Activated CD4-positive, alpha-beta T cell treated with anti-CD3 and anti-CD28 coated beads, Interleukin-2, amount 10 ng/mL, durations not matched to agents 7 days and 5 days (primary cell): ENCODE data around the gene HYAL1. TPM values are rescaled to one million over a fixed set of nuclear protein-coding genes. Genes with fewer than 3 reads are reported as not detected.
"Not testable (repeated sequence)": the region's sequence is repeated elsewhere in the genome, so short reads cannot be mapped to it uniquely, and the experiment has no call there.

Experiments
- CTCF ChIA-PET: fragments of 350-600 bp; sonication (Branson Sonifier 250); formaldehyde crosslinking; loops from one replicate; lab custom pipeline; 2021; ENCODE audit warnings: antibody characterized with exemption; lab: Charles Lee
- POLR2A ChIA-PET: fragments of 350-600 bp; sonication (Branson Sonifier 250); formaldehyde crosslinking; loops from one replicate; lab custom pipeline; 2021; ENCODE audit warnings: antibody characterized with exemption; lab: Charles Lee
- DNase-seq: peaks from one replicate; pipeline ENCODE4 v3.0.0-alpha.2; 2020
- H3K27ac Mint-ChIP-seq: one replicate; pipeline ENCODE4 v1.8.0; 2021; ENCODE audit warnings: mild to moderate bottlenecking, moderate library complexity, mixed read lengths
- H3K27me3 Mint-ChIP-seq: one replicate; pipeline ENCODE4 v1.8.0; 2021; ENCODE audit warnings: mixed read lengths
- H3K36me3 Mint-ChIP-seq: one replicate; pipeline ENCODE4 v1.8.0; 2021; ENCODE audit warnings: low read depth, mixed read lengths
- H3K4me1 Mint-ChIP-seq: one replicate; pipeline ENCODE4 v1.8.0; 2021; ENCODE audit warnings: mixed read lengths
- H3K4me3 Mint-ChIP-seq: one replicate; pipeline ENCODE4 v1.8.0; 2021; ENCODE audit warnings: mild to moderate bottlenecking, moderate library complexity, mixed read lengths
- H3K9me3 Mint-ChIP-seq: one replicate; pipeline ENCODE4 v1.8.0; 2021; ENCODE audit warnings: mixed read lengths
- total RNA-seq, 2 experiments: library from RNA; stranded (reverse); gene quantifications; one replicate each; pipeline ENCODE4 v1.2.3, GENCODE V29; 2021

The HYAL1 gene
- total RNA-seq, 2 experiments from 2014 or later = 0.07 TPM; not detected in 1

GRCh38 chr3:50272911-50273688 is 30.3 kb downstream of the HYAL1 start:
- Mint-ChIP-seq H3K27me3 (peaks cover 44% of the 10 kb centered on the region), H3K36me3 (no peaks in the 10 kb centered on the region), H3K9me3 (no peaks in the 10 kb centered on the region), H3K4me3 (peak overlapping the region; percentile 54), H3K4me1 (peaks cover 35% of the 10 kb centered on the region), H3K27ac (peak overlapping the region; percentile 26)
- CTCF ChIA-PET = interaction anchor here (0.6 to 2.9 kb wide), 8 partner anchors 9 to 1070 kb away, joined by 3 to 23 read pairs (median 4); no protein-coding TSS in a partner anchor
- peak; percentile 87 for DNase-seq
- POLR2A ChIA-PET = interaction anchor here (0.5 to 0.6 kb wide), 2 partner anchors 77 to 161 kb away, joined by 3 to 6 read pairs; no protein-coding TSS in a partner anchor

- H3K27ac Mint-ChIP-seq, DNase-seq, H3K4me3 Mint-ChIP-seq, H3K36me3 Mint-ChIP-seq, H3K9me3 Mint-ChIP-seq: not testable (repeated sequence)
- POLR2A ChIA-PET = interaction anchor here (0.6 kb wide), 1 partner anchor 77 kb away, joined by 6 read pairs; no protein-coding TSS in a partner anchor
- H3K27me3 Mint-ChIP-seq = peaks cover 43% of the 10 kb centered on the region
- peaks cover 35% of the 10 kb centered on the region for H3K4me1 Mint-ChIP-seq
- CTCF ChIA-PET = interaction anchor here (0.6 to 2.6 kb wide), 11 partner anchors 9 to 1071 kb away, joined by 3 to 11 read pairs (median 4); partner anchors contain the start of gene GNAI2
Measured at GRCh38 chr3:50272538-50272910, 30.9 kb downstream of the HYAL1 start.

- H3K36me3 Mint-ChIP-seq = no peaks in the 10 kb centered on the region
- no peaks in the 10 kb centered on the region for H3K9me3 Mint-ChIP-seq
- H3K27me3 Mint-ChIP-seq = peaks cover 42% of the 10 kb centered on the region
- DNase-seq = no peak
- H3K4me1 Mint-ChIP-seq = peaks cover 35% of the 10 kb centered on the region
- POLR2A ChIA-PET = no interaction called here
- peak overlapping the region; percentile 65 for H3K27ac Mint-ChIP-seq
- CTCF ChIA-PET = interaction anchor here (1.0 to 2.6 kb wide), 11 partner anchors 8 to 77 kb away, joined by 3 to 11 read pairs (median 5); partner anchors contain the start of gene GNAI2
- no peak overlapping the region for H3K4me3 Mint-ChIP-seq
Measured at GRCh38 chr3:50271314-50271936, 31.9 kb downstream of the HYAL1 start.

GRCh38 chr3:50270422-50271224 is 32.8 kb downstream of the HYAL1 start:
- H3K4me3 Mint-ChIP-seq = no peak overlapping the region
- peaks cover 40% of the 10 kb centered on the region for H3K27me3 Mint-ChIP-seq
- no peaks in the 10 kb centered on the region for H3K9me3 Mint-ChIP-seq
- DNase-seq = no peak
- peaks cover 29% of the 10 kb centered on the region for H3K4me1 Mint-ChIP-seq
- H3K27ac Mint-ChIP-seq = no peak overlapping the region
- H3K36me3 Mint-ChIP-seq = no peaks in the 10 kb centered on the region
- ChIA-PET POLR2A (no interaction called here), CTCF (interaction anchor here (0.5 to 2.6 kb wide), 9 partner anchors 9 to 76 kb away, joined by 3 to 11 read pairs (median 6); partner anchors contain the start of gene GNAI2)

GRCh38 chr3:50269977-50270413 is 33.4 kb downstream of the HYAL1 start:
- POLR2A ChIA-PET = no interaction called here
- H3K4me1 Mint-ChIP-seq = peaks cover 23% of the 10 kb centered on the region
- H3K36me3 Mint-ChIP-seq = no peaks in the 10 kb centered on the region
- H3K27ac Mint-ChIP-seq = no peak overlapping the region
- peaks cover 33% of the 10 kb centered on the region for H3K27me3 Mint-ChIP-seq
- H3K4me3 Mint-ChIP-seq = no peak overlapping the region
- CTCF ChIA-PET = interaction anchor here (0.5 to 2.6 kb wide), 4 partner anchors 9 to 76 kb away, joined by 3 to 11 read pairs (median 8); no protein-coding TSS in a partner anchor
- no peaks in the 10 kb centered on the region for H3K9me3 Mint-ChIP-seq
- no peak for DNase-seq

GRCh38 chr3:50269460-50269859 is 33.9 kb downstream of the HYAL1 start:
- DNase-seq = no peak

GRCh38 chr3:50268703-50269451 is 34.5 kb downstream of the HYAL1 start, which contains the start of gene SEMA3B:
SEMA3B (plus strand) TSS chr3:50269147; CDS start chr3:50269241, 94 bp downstream.
- CTCF ChIA-PET = interaction anchor here (1.3 to 13.7 kb wide), 3 partner anchors 19 to 74 kb away, joined by 4 to 143 read pairs (median 8); no protein-coding TSS in a partner anchor

More at GRCh38 chr3:50269460-50269859, 33.9 kb downstream of the HYAL1 start:
- Mint-ChIP-seq H3K27ac (no peak overlapping the region), H3K9me3 (no peaks in the 10 kb centered on the region), H3K4me3 (no peak overlapping the region), H3K27me3 (peaks cover 30% of the 10 kb centered on the region), H3K4me1 (peaks cover 20% of the 10 kb centered on the region), H3K36me3 (no peaks in the 10 kb centered on the region)
- ChIA-PET CTCF (no interaction called here), POLR2A (no interaction called here)

GRCh38 chr3:50268276-50268675 is 35.1 kb downstream of the HYAL1 start:
- no peaks in the 10 kb centered on the region for H3K36me3 Mint-ChIP-seq
- peaks cover 23% of the 10 kb centered on the region for H3K27me3 Mint-ChIP-seq
- ChIA-PET POLR2A (no interaction called here), CTCF (interaction anchor here (1.3 to 13.7 kb wide), 3 partner anchors 18 to 74 kb away, joined by 4 to 143 read pairs (median 8); no protein-coding TSS in a partner anchor)
- H3K9me3 Mint-ChIP-seq = no peaks in the 10 kb centered on the region
- no peak overlapping the region for H3K27ac Mint-ChIP-seq
- H3K4me3 Mint-ChIP-seq = no peak overlapping the region
- peaks cover 13% of the 10 kb centered on the region for H3K4me1 Mint-ChIP-seq
- DNase-seq = no peak

More at GRCh38 chr3:50268703-50269451, 34.5 kb downstream of the HYAL1 start, which contains the start of gene SEMA3B:
- DNase-seq = no peak
- POLR2A ChIA-PET = interaction anchor here (0.7 kb wide), 1 partner anchor 28 kb away, joined by 5 read pairs; no protein-coding TSS in a partner anchor
- Mint-ChIP-seq H3K27me3 (peaks cover 24% of the 10 kb centered on the region), H3K4me3 (no peak within 1 kb of the TSS), H3K4me1 (peaks cover 14% of the 10 kb centered on the region), H3K36me3 (no peaks in the 10 kb centered on the region), H3K27ac (no peak within 1 kb of the TSS), H3K9me3 (no peaks in the 10 kb centered on the region)

GRCh38 chr3:50267280-50267913 is 36.0 kb downstream of the HYAL1 start:
- Mint-ChIP-seq H3K27ac (no peak overlapping the region), H3K9me3 (no peaks in the 10 kb centered on the region), H3K36me3 (no peaks in the 10 kb centered on the region), H3K4me1 (peaks cover 7% of the 10 kb centered on the region), H3K4me3 (no peak overlapping the region), H3K27me3 (peaks cover 18% of the 10 kb centered on the region)
- ChIA-PET CTCF (interaction anchor here (0.6 to 13.7 kb wide), 10 partner anchors 9 to 449 kb away, joined by 3 to 143 read pairs (median 4); no protein-coding TSS in a partner anchor), POLR2A (no interaction called here)
- DNase-seq = no peak

GRCh38 chr3:50266836-50267235 is 36.5 kb downstream of the HYAL1 start:
- H3K27me3 Mint-ChIP-seq = peaks cover 18% of the 10 kb centered on the region
- no peaks in the 10 kb centered on the region for H3K36me3 Mint-ChIP-seq
- POLR2A ChIA-PET = no interaction called here
- H3K4me3 Mint-ChIP-seq = no peak overlapping the region
- CTCF ChIA-PET = interaction anchor here (0.6 to 13.7 kb wide), 10 partner anchors 9 to 449 kb away, joined by 3 to 143 read pairs (median 5); no protein-coding TSS in a partner anchor
- DNase-seq = no peak
- no peaks in the 10 kb centered on the region for H3K9me3 Mint-ChIP-seq
- H3K4me1 Mint-ChIP-seq = peaks cover 6% of the 10 kb centered on the region
- H3K27ac Mint-ChIP-seq = no peak overlapping the region

- H3K4me3 Mint-ChIP-seq = no peak overlapping the region
- no peaks in the 10 kb centered on the region for H3K9me3 Mint-ChIP-seq
- no peaks in the 10 kb centered on the region for H3K36me3 Mint-ChIP-seq
- ChIA-PET CTCF (interaction anchor here (1.3 to 13.7 kb wide), 4 partner anchors 10 to 72 kb away, joined by 5 to 143 read pairs (median 6); no protein-coding TSS in a partner anchor), POLR2A (no interaction called here)
- no peak overlapping the region for H3K27ac Mint-ChIP-seq
- no peak for DNase-seq
- no peaks in the 10 kb centered on the region for H3K4me1 Mint-ChIP-seq
- peaks cover 18% of the 10 kb centered on the region for H3K27me3 Mint-ChIP-seq
Measured at GRCh38 chr3:50266017-50266416, 37.4 kb downstream of the HYAL1 start.
